Ovary (tissue), 9 donors: Measurements from ENCODE around the gene DCAF11. TPM values are rescaled to one million over a fixed set of nuclear protein-coding genes. Genes with fewer than 3 reads are reported as not detected.

Source experiments
- DNase-seq, 5 donors: peaks; one replicate each; pipeline ENCODE4 v3.0.0-alpha.2; 2019 to 2020
- H3K27ac ChIP-seq, 2 donors: fragments of 200-600 bp; one replicate each; pipeline versions ENCODE4 v1.5.1 to v1.8.0; 2019 to 2022
- H3K27me3 ChIP-seq: fragments of 200-600 bp; one replicate; pipeline ENCODE4 v1.8.0; 2022
- H3K36me3 ChIP-seq: fragments of 200-600 bp; sonication (generic); one replicate; pipeline ENCODE4 v1.5.1; 2019
- H3K4me1 ChIP-seq: one replicate; pipeline ENCODE4 v1.8.1; 2013; ENCODE audit warnings: mild to moderate bottlenecking, moderate library complexity; ENCODE audit not compliant: insufficient read depth
- H3K4me3 ChIP-seq: fragments of 200-600 bp; sonication (generic); one replicate; pipeline ENCODE4 v1.5.1; 2017
- H3K9me3 ChIP-seq, 2 donors: fragments of 200-600 bp in 1 of 2; sonication (generic) in 1 of 2; one replicate each; pipeline versions ENCODE4 v1.5.1 to v1.8.1; 2013 to 2019; ENCODE audit warnings: mild to moderate bottlenecking in 1 of 2, moderate library complexity in 1 of 2
- EP300 ChIP-seq: sonication (generic); formaldehyde crosslinking; IDR thresholded peaks from one replicate; pipeline ENCODE4 v1.6.1; 2017; ENCODE audit warnings: antibody characterized with exemption
- POLR2A ChIP-seq: fragments of 450-650 bp; IDR thresholded peaks from one replicate; pipeline ENCODE4 v1.6.1; 2017; ENCODE audit warnings: antibody characterized with exemption, mild to moderate bottlenecking, moderate library complexity
- WGBS, 3 donors: extraction: QIAGEN DNeasy Blood & Tissue Kit in 1 of 3; methylation state at CpG; one replicate each; pipeline versions ENCODE4 v1.1.5 to v1.1.7; 2013 to 2017; 5-methylcytosine and 5-hydroxymethylcytosine counted together
- intact Hi-C, 4 donors: fragments of 100-400 bp; cut with DNase I; formaldehyde crosslinking; loops; one replicate each; pipeline versions ENCODE4 v1.11.0 to v1.15.1; 2022 to 2023
- polyA plus RNA-seq, 2 donors: library from polyadenylated mRNA; stranded (reverse); fragments of 200-250 nt in 1 of 2; fragments of 350-450 nt in 1 of 2; fragmentation: Illumina TruSeq in 1 of 2; extraction: RNeasy Lipid Tissue Mini Kit (QIAGEN cat#74804) in 1 of 2; gene quantifications; one replicate each; pipeline ENCODE4 v1.2.3, GENCODE V29; 2013 to 2014
- total RNA-seq, 7 donors: library from RNA; depleted of rRNA in 2 of 7; stranded (reverse); fragments of >200 nt in 2 of 7; fragmentation: NEBNext Ultra II Directional in 3 of 7; extraction: Animal tissue kit (Norgen Biotek cat#: 25700) in 3 of 7; gene quantifications; one replicate each; pipeline versions ENCODE4 v1.1.0 to v1.2.4, GENCODE V29; 2016 to 2023
- TF ChIP-seq, protein P1 (sequence below), 3 donors: fragments of 450-650 bp in 2 of 3; fragments of 200-600 bp in 1 of 3; IDR thresholded peaks; one replicate each; pipeline versions ENCODE4 v1.5.1 to v1.8.0; 2016 to 2022; ENCODE audit warnings: antibody characterized with exemption in 3 of 3, mild to moderate bottlenecking in 1 of 3
- donor health status: DM: no; HTN: no; CAD: no; lungs with moderate emphysema.
- donor health status: DM: no; HTN: no; CAD: no.
- donor health status: Bipolar disorder and iron deficiency.
- donor health status: DM: yes; HTN: yes; CAD: no.
- donor health status: DM: no; HTN: no; CAD: no.
- donor health status: DM: yes; HTN: yes; CAD: no.

Gene DCAF11
- total and polyA plus RNA-seq, 9 donors, result 34.7 to 71.4 (median 51.5) TPM

DNA sequence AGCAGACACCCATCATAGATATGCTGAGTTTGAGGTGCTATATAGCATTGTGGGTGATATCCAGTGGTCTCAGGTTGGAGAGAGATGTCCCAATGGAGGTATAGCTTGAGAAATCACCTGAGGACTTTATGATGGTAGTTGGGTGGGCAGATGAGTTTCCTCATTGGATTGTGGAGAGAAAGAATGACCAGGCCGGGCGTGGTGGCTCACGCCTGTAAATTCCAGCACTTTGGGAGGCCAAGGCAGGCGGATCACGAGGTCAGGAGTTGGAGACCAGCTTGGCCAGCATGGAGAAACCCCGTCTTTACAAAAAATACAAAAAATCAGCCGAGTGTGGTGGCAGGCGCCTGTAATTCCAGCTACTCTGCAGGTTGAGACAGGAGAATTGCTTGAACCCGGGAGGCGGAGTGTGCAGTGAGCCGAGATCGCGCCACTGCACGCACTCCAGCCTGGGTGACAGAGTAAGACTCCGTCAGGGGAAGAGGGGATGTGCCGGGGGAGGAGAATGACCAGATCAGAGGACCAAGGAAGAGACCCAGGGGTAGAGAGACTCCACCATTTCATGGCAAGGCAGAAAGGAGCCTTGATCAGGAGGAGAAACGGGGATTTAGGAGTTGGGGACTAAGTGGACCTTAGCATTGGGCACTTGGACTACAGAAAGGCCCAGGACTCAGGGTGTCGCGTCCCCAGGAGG is 21.2 kb upstream of the DCAF11 start:
- no peaks in the 10 kb centered on the region for H3K9me3 ChIP-seq
- peak overlapping the region; percentile 40 to 46 for H3K27ac ChIP-seq
- 81 to 85% (median 84%) methylated on average over 19 of the region's 19 CpGs for WGBS, 3 donors
- peaks cover 3% of the 10 kb centered on the region for H3K4me1 ChIP-seq
- peak in 1 of 5 donors; percentile 34 for DNase-seq
- peak overlapping the region; percentile 63 for H3K4me3 ChIP-seq
- intact Hi-C loops, result loop anchor here in 1 of 4 donors (10.0 kb wide), 1 partner anchor 109 kb away; the partner anchor contains the start of gene DHRS4L2
- no peaks in the 10 kb centered on the region for H3K27me3 ChIP-seq
- TF ChIP-seq, protein P1, sequence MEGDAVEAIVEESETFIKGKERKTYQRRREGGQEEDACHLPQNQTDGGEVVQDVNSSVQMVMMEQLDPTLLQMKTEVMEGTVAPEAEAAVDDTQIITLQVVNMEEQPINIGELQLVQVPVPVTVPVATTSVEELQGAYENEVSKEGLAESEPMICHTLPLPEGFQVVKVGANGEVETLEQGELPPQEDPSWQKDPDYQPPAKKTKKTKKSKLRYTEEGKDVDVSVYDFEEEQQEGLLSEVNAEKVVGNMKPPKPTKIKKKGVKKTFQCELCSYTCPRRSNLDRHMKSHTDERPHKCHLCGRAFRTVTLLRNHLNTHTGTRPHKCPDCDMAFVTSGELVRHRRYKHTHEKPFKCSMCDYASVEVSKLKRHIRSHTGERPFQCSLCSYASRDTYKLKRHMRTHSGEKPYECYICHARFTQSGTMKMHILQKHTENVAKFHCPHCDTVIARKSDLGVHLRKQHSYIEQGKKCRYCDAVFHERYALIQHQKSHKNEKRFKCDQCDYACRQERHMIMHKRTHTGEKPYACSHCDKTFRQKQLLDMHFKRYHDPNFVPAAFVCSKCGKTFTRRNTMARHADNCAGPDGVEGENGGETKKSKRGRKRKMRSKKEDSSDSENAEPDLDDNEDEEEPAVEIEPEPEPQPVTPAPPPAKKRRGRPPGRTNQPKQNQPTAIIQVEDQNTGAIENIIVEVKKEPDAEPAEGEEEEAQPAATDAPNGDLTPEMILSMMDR (IDR thresholded peaks at IDR 0.05), result no peak
- TF ChIP-seq EP300 (no peak), POLR2A (no peak)
- H3K36me3 ChIP-seq, result no peaks in the 10 kb centered on the region

DNA sequence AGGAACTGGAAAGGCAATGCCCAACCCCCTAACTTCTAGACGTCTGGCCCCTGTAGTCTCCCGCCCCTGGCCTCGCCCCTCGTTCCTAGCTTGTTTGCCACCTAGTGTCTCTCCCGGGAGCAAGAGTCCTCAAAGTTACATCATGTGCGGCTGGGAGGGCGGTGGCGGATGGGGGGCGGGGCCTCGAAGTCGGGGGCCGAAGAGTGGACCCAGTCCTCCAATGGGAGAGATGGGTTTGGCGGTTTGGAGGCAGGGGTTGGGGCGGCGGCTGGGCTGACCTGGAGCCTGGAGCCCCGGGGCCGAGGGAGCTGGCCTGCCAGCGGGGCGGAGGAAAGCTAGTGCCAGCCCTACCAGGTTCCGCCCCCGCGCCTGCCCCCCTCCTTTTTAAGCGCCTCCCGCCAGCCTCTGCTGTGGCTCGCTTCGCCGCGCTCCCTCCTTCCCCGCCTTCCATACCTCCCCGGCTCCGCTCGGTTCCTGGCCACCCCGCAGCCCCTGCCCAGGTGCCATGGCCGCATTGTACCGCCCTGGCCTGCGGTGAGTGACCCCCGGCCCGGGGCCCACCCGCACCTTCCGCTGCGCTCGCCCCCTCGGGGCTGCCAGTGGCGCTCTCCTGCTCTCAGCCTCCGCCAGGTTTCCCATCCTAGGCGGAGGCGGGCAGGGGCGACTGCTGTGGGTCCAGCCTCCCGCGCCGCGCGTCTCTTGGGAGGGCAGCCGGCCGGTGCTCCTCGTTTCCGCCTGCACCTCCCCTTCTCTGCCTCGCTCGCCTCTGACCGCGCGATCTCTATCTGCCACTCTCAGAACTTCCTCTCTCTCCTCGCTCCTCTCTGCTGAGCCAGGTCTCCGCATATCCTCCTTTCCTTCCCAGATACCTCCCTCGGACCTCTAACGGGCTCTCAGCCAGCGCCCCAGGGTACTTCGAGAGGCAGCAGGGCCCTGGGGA is 20.4 kb upstream of the DCAF11 start, which contains the start of gene PCK2:
PCK2 (plus strand) TSS at position 411 of the 940 bp plus-strand sequence; CDS start at position 506, 95 bp downstream.
- H3K27me3 ChIP-seq, result no peaks in the 10 kb centered on the region
- peaks cover 3% of the 10 kb centered on the region for H3K4me1 ChIP-seq
- H3K9me3 ChIP-seq, result no peaks in the 10 kb centered on the region
- peak; percentile 75 to 88 (median 81) for DNase-seq
- H3K4me3 ChIP-seq, result peak within 1 kb of the TSS; percentile 63
- H3K27ac ChIP-seq, result peak within 1 kb of the TSS; percentile 40 to 46
- intact Hi-C loops, result loop anchor here in 1 of 4 donors (10.0 kb wide), 1 partner anchor 109 kb away; the partner anchor contains the start of gene DHRS4L2
- WGBS, 3 donors, result 1% methylated on average over 62 to 68 of the region's 68 CpGs
- TF ChIP-seq POLR2A (peak; percentile 48), EP300 (no peak)
- TF ChIP-seq, protein P1 (IDR thresholded peaks at IDR 0.05), result peak in 1 of 3 donors; percentile 52
- H3K36me3 ChIP-seq, result no peaks in the 10 kb centered on the region

DNA sequence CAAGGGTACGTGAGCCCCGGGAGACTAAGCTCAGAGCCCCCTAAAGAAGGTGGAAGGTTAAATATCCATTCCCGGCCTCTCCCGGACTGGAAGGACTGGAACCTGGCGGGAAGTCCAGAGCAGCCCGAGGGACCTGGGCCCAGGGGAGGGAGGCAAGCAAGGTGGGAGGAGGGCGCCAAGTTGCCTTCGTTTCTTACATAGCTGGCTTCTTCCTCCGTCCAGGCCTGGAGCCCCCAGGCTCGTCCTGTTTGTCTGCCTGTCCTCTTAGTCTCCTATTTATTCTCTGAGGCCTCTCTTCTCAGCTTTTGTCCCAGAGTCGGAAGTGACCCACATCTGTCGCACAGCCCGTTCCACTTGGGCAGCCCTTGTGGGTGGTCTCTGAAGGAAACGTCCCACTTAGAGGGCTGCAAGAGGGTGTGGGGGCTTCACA is 19.7 kb upstream of the DCAF11 start:
- peak overlapping the region; percentile 63 for H3K4me3 ChIP-seq
- H3K27ac ChIP-seq, result peak overlapping the region; percentile 40 to 46
- H3K27me3 ChIP-seq, result no peaks in the 10 kb centered on the region
- H3K9me3 ChIP-seq, result no peaks in the 10 kb centered on the region
- intact Hi-C loops, result loop anchor here in 1 of 4 donors (10.0 kb wide), 1 partner anchor 110 kb away; the partner anchor contains the start of gene DHRS4L2
- TF ChIP-seq EP300, result no peak
- TF ChIP-seq POLR2A, result no peak
- TF ChIP-seq, protein P1 (IDR thresholded peaks at IDR 0.05), result no peak
- H3K4me1 ChIP-seq, result peaks cover 3% of the 10 kb centered on the region
- DNase-seq, result peak in 1 of 5 donors; percentile 31
- 27 to 32% (median 32%) methylated on average over 14 of the region's 14 CpGs for WGBS, 3 donors
- no peaks in the 10 kb centered on the region for H3K36me3 ChIP-seq
